HG03097 (cell line): ENCODE measurements around the gene CAMTA1.
"Not testable (repeated sequence)": the region's sequence is repeated elsewhere in the genome, so short reads cannot be mapped to it uniquely, and the experiment has no call there.

Experiments used
- ATAC-seq: cut with Tn5 transposase; IDR thresholded peaks from one replicate; pipeline ENCODE4 v1.9.1; 2021; ENCODE audit not compliant: unreplicated experiment, low FRiP score

Gene CAMTA1

DNA sequence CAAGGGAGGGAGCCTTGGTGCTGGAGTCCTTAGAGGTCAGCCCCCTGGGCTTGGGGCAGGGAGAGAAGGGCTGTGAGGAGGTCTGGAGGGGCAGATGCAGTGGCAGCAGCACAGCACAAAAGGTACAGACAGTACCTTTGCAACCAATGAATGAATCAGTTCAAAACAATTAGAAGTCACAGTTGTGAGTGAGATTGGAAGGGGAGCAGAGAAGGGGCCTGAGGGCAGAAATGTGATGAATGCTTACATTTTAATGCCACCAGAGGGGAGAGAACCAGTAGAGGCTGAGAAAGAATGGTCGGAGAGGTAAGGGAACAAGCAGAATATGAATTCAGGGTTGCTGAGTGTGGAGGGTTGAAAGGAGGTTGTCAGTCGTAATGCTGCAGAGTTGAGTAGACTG, 24.2 kb downstream of the CAMTA1 start:
- no peak for ATAC-seq

DNA sequence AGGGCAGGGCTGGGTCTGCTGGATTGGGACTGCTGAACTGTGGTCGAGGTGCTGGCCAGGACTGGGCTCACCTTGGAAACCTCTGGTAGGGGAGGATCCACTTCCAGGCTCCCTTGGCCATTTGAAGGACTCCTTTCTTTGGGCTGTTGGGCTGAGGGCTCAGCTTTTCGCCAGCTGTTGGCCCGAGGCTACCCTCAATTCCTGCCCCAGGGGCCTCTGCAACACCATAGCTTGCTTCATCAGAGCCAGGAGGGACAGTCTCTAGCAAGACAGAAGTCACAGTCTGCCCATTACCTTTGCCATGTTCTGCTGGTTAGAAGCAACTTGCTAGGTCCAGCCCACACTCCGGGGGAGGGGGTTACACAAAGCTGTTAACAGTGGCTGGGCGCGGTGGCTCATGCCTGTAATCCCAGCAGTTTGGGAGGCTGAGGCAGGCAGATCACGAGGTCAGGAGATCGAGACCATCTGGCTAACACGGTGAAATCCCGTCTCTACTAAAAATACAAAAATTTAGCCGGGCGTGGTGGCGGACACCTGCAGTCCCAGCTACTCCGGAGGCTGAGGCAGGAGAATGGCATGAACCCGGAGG, 25.0 kb downstream of the CAMTA1 start:
- not testable (repeated sequence) for ATAC-seq

DNA sequence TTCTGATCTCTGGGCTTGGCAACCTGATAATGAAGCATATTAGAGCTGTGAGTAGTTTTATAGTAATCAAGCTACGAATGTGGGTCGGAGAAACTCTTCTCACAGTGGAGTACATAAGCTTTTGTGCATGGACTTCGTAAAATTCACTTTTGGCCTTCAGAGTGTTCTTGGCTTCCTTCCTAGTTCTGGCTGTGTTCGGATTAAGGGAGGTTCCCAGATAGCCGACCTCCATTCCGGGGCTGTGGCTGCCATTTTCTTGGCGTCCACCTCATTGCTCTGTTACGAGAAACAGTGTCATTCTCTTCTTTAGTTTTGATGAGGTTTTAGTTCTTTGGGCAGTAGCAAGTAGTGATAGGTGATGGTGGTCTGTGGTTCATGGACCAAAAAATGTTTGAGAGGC, 26.3 kb downstream of the CAMTA1 start:
- no peak for ATAC-seq

DNA sequence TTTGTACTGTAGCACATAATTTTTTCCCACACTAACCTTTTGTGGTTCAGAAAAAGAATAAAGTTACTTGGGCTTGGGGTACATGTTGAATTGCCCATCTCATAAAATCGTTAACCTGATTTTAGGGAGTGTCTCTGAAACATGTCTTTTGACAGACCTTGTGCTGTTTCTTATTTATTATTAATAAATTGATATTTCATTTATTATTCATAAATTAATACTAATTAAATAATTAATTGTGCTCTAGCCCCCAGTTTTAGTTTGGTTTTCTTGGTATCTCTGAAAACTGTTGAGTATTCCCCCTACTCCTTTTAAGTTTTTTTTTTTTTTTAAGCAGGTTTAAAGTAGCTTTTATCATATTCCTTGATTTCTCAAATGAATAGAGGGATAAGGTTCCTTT, 27.9 kb downstream of the CAMTA1 start:
- no peak for ATAC-seq

DNA sequence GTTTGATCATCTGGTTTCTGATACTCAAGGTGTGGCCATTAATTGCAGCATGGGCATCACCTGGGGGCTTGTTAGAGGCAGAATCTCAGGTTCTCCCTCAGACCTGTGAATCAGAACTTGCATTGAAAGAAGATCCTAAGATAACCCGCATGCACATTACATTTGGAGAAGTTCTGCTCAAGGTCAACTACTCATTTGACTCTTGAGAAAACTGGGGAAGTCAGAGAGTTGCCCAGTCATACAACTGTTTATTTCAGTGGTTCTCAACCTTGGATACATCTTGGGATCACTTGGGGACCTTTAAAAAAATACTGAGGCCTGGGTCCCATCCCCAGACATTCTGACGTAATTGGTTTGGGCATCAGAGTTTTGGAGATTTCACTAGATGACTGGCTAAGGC, 30.5 kb downstream of the CAMTA1 start:
- no peak for ATAC-seq

DNA sequence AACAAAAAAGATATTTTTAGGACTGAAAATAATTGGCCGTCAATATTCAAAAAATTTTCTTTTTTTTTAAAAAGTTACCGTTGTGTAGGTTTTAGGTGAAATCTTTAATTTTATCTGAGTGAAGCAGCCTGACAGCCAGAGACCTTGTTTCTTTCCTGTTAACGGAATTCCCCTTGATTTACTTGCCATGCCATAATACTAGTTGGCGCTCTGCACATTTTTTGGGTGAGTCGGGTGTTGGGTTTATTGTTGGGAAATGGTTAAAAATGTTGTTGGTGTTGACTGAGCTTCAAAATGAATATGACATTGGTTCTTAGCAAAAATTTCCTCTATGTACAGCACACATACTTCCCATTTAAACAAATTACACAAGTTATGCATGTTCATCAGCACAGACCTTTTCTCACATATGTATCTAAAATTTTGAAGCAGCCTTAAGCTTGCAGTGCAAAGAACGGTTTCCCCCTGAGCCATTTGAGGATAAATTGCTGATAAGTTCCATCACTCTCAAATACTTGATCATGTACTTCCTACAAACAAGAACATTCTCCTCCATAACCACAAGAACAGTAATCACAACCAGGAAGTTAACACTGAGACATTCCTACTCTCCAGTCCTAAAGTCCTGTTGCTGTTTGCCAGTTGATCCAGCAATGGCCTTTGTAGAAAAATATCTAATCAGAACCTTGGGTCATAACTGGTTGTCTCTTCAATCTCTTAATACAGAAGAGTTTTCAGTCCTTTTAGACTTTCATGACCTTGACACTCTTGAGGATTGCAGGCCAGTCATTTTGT, 34.2 kb downstream of the CAMTA1 start:
- ATAC-seq, result no peak

DNA sequence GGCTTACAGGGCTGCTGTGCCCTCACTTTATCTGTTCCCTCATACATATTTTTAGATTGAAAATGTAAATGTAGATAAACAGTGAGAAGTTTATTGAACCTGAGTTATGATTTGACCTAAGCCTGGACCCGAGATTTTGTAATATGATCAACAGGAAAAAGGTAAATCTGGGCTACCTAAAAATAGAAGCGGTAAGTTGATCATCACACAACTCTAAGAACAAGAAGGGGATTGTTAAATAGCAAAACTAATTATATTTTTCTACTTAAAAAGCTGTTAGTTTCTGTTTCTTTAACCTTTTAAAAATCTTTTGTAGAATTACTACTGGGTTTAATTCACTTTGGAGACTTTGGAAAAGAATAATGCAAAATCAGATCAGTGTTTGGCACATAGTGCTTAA, 35.6 kb downstream of the CAMTA1 start:
- ATAC-seq, result no peak

DNA sequence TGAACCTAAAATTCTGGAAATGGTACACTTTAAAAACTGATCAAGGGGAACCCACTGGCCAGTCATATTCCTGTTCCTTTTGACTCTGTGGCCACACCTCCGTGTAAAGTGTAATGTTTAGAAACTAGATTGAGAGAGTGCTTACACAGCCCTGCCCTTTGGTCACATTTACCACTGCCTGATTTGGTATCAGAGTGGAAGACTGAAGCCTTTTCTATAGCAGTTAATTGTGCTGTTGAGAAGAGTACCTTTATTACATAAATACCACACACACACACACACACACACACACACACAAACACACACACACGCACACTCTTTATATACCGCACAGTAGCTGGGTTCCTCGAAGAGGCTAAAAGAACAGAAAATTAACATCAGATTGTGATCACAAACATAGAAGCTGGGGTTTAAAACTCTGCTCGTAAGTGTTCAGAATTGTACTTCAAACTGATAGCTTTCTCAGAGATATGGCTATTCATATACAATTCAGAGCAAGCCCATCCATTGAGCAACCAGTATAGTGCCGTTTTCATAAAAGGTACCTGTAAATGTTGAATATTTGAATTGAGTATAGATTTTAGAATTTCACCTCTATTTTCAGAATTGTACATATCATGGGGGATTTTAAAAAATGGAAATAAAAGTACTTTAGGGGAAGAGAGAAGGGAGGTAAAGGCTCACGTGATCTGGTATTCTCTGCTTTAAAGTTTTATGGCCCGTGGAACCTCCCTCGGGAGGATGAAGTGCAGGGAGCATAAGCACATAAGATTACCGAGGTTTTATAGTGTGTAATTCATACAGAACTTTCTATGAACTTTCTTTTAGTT, 37.5 kb downstream of the CAMTA1 start:
- peak; percentile 56 for ATAC-seq

DNA sequence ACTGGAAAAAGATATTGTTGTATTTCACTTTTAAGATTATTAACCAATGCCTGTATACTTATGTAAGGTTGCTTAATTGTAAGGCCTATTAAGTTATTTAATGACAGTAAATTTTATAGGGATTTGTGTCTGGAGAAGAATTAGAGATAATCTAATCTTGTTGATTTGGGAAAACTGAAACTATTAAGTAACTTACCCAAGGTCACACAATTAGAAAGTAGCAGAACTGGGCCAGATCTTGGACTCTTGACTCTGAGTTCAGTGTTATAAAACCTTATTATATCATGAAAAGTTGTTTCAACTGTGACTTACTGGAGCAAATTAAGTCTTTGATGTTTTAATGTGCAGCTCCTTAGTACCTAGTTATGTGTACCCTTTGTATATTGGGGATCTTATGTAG, 38.5 kb downstream of the CAMTA1 start:
- no peak for ATAC-seq

DNA sequence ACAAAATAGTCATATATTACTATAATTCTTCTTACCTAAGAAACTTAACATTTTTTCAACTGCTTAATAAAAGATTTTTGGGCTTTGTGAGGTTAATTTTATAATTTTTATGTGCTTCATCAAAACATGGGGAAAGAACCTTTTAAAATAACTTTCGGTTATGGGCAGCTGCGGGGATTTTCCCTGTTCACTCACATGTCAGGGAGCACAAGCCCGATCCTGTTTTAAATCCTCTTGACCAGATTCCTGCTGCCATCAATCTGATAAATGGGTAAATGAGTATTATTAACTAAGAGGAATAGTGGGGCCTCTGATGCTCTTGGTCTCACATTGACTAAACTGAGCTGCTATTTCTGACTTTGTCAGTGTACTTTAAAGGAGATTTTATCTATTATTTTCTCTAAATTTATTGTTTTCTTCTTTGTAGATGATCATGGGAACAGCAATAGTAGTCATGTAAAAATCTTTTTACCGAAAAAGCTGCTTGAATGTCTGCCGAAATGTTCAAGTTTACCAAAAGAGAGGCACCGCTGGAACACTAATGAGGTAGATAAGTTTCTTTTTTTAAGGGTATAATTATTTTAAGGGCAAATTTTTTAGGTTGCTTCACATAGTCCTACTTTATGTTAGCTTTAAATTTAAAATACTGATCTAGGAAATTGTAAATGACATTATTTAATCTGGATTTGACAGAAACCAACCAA, 39.6 kb downstream of the CAMTA1 start:
- ATAC-seq, result no peak

DNA sequence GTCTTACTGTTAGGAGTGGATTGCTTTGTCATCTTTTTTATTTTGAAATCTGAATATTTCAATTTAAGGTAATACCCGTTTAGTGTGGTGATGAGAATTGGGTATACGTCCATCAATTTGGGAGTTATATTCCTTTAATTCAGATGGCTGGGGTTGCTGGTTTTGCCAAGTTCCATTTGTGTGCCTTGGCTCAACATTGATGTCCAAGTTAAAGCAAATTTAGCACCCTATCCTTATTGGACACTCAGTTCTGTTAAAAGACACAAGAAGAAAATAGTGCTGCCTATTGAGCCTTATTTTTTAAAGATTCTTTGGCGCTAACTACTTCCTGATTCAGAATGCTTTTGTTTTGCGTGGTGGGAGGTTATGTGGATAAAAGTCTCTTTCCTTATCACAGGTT, 40.6 kb downstream of the CAMTA1 start:
- ATAC-seq, result no peak

DNA sequence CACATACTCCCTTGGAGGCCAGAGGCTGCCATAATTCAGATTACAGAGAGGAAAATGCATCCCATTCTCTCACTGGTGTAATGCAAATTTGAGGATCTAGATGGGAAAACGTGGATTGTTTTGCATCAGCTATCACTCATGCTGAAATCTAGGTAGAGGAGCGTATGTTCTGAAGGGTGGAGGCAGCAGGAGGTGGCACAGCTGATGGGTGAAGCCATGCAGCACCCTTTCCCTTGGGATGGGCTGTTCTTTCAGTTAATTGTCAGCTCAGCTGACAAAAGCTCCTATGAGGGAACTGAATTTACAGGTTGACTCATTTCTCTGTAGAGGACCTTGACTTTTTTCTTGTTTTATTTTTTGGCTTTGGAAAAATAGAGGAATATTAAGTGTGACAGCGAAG, 41.8 kb downstream of the CAMTA1 start:
- ATAC-seq, result no peak

DNA sequence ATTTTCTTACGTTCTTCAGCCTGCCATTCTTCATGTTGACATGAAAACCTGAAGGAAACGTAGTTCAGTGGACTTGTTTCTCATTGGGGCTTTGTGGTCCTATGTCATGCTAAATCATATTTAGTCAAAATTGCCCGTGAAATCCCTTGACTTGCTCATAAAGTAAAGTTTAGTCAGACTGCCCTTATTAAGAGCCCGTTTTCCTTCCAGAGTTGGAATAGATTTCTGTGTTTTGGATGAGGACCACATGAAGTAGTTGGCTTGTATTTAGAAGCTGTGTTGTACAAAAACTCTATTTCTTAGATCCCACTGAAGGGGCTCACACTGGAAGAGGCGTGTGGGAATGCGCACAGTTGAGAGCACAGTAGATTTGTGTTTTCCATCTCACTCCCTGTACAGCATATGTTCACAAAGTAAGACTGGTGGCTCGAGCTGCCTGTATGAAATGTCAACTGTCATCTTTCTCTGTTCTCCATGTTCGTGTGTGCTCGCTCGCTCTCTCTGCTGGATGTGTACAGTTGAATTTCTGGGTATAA, 42.4 kb downstream of the CAMTA1 start:
- no peak for ATAC-seq

DNA sequence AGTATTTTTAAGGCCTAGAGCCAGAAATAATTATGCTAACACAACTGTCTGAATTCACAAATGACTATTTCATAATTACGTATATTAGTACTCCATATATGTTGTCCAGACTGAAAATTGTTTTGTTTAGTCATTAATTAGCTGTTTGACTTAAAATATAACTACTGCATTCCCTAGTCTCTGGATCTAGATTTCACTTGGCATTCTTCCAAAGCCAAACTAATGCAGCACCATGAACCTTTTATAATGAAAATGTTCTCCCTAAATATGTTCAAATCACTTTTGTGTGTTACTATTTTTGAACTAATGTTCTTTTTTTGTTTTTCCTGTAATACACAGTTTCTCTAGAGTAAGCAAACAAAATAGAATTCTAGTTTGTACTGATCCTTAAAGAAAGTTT, 46.1 kb downstream of the CAMTA1 start:
- no peak for ATAC-seq

DNA sequence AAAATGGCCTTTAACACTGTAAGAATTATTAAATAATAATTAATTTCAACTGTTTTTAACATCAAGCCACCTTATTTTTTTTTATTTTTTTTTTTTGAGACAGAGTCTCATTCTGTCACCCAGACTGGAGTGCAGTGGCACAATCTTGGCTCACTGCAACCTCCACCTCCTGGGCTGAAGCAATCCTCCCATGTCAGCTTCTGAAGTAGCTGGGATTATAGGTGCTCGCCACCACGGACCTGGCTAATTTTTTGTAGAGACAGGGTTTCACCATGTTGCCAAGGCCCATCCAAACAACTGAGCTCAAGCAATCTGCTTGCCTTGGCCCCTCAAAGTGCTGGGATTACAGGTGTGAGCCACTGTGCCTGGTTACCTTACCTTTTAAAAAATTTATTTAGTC, 46.8 kb downstream of the CAMTA1 start:
- not testable (repeated sequence) for ATAC-seq

DNA sequence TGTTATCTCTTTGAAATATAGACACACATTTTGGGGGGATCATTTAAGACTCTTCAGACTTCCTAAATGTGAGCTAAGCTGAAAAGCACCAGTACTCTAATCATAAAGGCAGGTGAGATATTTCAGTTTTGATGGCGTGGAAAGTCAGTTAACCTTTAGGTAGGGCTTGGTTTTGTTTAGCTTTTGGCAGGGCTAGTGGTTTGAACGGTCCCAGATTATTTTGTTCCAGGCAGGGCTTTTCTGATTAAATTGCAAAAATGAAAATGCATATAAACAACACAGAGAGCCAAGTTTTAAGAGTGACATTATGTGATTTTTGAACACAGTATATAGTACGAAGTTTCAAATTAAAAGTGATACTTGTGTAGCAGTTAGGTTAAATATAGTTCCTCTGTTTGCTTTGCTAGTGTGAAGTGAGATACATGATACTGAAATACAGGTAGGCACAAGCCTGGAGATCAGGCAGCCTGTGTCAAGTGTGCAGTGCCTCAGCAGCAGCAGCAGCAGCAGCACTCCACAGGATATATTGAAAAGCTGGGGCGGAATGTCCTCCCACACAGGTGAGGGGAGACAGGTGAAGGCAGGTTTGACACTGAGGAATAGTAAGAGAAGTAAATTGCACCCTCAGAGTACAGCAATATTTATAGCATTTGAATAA, 47.4 kb downstream of the CAMTA1 start:
- no peak for ATAC-seq

DNA sequence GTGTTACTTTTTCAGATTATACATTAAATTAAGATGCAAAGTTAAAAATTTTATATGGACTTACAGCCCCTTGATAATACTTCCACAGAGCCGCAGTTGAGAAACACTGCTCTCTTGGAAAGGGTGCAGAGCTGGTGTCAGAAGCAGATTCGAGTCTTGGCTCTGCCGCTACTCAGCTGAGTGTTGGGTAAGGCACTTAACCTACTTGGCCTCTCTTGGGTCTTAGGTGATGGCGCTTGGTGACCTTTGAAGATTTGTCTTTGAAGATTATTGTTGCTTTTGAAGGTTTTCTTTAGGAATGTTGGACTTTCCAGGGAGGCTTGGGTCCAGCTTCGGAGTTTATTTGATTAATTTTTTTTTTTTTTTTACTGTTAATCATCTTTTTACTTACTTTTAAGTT, 48.5 kb downstream of the CAMTA1 start:
- ATAC-seq, result no peak

DNA sequence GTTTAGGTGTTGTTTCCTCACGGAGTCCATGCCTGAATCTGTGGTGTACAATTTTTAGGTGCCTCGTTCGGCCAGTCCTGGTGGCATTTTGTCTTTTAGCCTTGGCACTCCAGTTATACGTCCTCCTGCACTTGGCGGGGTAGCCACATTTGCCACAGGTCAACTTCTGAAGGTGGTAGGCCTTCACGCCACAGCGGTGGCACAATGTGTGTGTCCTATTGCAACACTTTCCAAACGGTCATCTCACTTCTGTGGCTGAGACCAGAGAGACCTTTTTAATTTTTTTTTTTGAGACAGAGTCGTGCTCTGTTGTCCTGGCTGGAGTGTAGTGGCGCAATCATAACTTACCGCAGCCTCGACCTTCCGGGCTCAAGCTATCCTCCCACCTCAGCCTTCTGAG, 49.1 kb downstream of the CAMTA1 start:
- ATAC-seq, result no peak

DNA sequence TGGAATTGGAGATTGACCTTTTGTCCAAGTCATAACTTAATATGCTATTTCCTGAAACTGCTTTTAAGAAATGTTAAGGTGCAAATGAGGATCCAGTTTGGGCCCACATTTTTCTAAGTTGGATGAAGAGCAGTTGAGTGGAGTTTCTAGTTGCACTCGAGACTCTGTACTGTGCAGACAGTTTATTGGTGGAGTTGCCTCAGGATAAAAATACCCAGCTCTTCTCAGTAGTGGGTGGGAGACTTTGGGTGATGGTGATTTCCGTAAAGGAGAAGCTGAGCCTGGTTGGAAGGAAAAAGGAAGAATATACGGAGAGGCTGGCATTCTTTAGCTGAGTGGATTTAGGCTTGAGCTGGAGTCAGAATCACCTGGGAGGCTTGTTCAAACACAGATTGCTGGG, 49.9 kb downstream of the CAMTA1 start:
- no peak for ATAC-seq

DNA sequence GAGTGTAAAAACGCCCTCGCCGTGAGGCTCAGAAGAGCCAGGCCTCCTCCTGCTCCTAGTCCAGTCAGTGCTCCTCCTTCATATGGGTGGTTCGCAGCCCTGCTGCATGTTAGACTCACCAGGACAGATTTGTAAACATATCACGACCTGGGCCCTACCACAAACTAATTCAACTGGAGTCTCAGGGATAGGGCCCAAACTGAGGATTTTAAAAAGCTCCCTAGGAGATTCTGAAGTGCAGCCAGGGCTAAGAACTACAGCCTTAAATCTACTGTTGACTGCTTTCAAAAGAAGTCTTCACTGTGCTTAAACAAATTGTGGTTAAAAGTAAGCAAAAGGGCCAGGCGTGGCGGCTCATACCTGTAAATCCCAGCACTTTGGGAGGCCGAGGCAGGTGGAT, 57.0 kb downstream of the CAMTA1 start:
- no peak for ATAC-seq
